ENCODE results near the gene GNB1. TPM values are rescaled to one million over a fixed set of nuclear protein-coding genes. Genes with fewer than 3 reads are reported as not detected.

Gene GNB1
- total RNA-seq, 1 donor: 101 TPM

DNA sequence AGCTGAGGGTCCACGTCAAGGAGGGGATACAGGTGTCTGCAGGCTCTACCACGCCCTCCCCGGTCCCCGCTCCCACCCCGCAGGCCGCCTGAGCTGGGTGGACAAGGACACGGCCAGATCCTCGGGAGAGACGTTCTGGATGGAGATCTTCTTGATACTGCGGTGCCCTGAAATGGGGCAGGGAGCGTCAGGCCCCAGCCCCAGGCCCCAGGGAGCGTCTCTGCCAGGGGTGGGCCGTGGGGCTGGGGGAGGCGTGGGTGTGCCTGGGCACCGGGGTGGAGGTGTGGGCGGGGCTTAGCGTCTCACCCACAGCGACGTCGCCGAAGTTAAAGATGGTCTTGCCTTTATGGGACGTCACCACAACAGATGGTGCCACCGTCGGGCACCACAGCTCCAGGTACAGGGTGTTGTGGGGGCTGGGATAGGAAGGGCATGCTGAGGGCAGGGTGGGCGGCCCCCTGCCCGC lies 35.5 kb upstream of the GNB1 start:
- no peak overlapping the region for H3K4me3 ChIP-seq (ENCODE audit: low read length)
- no peaks in the 10 kb centered on the region for H3K9me3 ChIP-seq (ENCODE audit: low read depth, low read length)
- H3K27me3 ChIP-seq (ENCODE audit: insufficient read depth, low read length): no peaks in the 10 kb centered on the region
- H3K4me1 ChIP-seq (ENCODE audit: insufficient read depth, low read length): no peaks in the 10 kb centered on the region

GRCh38 chr1:1925437-1926345 lies 34.8 kb upstream of the GNB1 start:
- Histone ChIP-seq H3K9me3 (ENCODE audit: low read depth, low read length) (no peaks in the 10 kb centered on the region), H3K4me3 (ENCODE audit: low read length) (no peak overlapping the region), H3K4me1 (ENCODE audit: insufficient read depth, low read length) (no peaks in the 10 kb centered on the region), H3K27me3 (ENCODE audit: insufficient read depth, low read length) (no peaks in the 10 kb centered on the region)

DNA sequence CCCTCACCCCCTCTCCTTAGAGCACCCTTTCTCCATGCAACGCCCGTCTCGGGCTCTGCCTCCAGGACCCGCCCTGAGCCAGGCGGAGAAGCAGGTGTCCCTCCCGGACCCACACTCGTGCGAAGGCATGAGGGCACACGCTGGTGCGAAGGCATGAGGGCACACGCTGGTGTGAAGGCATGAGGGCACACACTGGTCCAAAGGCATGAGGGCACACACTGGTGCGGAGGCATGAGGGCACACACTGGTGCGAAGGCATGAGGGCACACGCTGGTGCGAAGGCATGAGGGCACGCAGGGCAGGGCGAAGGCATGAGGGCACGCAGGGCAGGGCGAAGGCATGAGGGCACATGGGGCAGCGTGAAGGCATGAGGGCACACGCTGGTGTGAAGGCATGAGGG lies 34.0 kb upstream of the GNB1 start:
- Histone ChIP-seq H3K4me3 (ENCODE audit: low read length) (no peak overlapping the region), H3K27me3 (ENCODE audit: insufficient read depth, low read length) (no peaks in the 10 kb centered on the region), H3K4me1 (ENCODE audit: insufficient read depth, low read length) (peaks cover 2% of the 10 kb centered on the region), H3K9me3 (ENCODE audit: low read depth, low read length) (no peaks in the 10 kb centered on the region)

DNA sequence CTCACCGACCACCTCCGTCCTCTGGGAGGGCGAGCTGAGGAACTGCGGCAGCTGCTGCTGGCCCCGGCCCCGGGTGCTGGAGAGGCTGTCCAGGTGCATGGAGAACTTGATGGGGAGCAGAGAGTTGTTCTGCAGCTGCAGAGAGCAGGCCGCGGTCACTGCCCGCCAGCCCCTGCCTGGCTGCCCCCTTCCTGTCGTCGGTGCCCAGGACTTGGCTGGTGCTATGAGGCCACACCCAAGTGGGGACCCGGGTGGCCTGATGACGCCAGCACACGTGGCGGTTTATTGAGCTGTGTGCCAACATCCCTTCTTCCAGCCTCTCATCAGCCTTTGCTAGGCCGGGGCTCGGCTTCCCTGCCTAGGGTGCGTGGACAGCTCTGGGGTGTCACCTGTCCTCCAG lies 33.5 kb upstream of the GNB1 start:
- Histone ChIP-seq H3K4me1 (ENCODE audit: insufficient read depth, low read length) (peaks cover 7% of the 10 kb centered on the region), H3K9me3 (ENCODE audit: low read depth, low read length) (no peaks in the 10 kb centered on the region)

DNA sequence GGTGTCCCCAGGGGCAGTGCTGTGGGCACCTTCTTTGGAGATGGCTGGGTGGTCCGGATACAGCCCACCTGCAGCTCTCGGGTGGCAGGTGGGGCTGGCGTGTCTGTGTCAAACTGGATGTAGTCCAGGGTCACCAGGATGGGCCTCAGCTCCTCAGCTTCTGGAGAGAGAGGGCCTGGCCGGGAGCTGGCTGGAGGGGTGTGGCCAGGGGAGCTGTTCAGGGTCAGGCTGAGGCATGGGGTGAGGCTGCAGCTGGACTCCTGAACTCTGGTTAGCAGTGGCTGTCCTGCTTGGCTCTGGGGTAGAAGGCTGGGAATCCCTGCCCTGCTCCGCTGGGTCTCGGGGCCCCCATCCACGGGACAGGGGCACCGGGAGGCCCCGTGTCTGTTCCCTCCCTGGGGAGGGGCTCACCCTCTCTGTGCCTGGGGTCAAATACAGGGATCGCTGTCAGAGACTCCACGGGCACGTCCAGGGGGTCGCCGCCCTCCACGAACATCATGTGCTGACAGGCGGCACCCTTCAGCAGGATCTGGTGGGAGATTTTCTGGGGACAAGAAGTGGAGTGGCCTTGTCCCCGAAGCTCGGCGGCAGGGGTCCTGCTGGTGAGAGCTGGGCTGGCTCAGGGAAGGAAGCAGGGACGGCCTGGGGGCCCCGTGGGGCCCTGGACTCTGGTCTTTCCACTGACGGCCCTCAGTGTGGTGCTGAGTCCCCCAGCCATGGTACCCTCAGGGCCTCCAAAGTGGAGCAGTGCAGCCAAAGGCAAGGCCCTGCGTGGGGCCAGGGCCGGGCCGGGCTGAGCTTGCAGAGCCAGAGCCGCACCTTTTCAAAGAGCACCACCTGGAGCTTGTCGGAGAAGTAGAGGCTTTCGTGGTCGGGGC lies 32.3 kb upstream of the GNB1 start:
- H3K9me3 ChIP-seq (ENCODE audit: low read depth, low read length): no peaks in the 10 kb centered on the region
- peaks cover 15% of the 10 kb centered on the region for H3K4me1 ChIP-seq (ENCODE audit: insufficient read depth, low read length)
- no peaks in the 10 kb centered on the region for H3K27me3 ChIP-seq (ENCODE audit: insufficient read depth, low read length)
- no peak overlapping the region for H3K4me3 ChIP-seq (ENCODE audit: low read length)

More for the DNA sequence above, 33.5 kb upstream of the GNB1 start:
- no peaks in the 10 kb centered on the region for H3K27me3 ChIP-seq (ENCODE audit: insufficient read depth, low read length)
- no peak overlapping the region for H3K4me3 ChIP-seq (ENCODE audit: low read length)

GRCh38 chr1:1922702-1922955 lies 31.7 kb upstream of the GNB1 start:
- no peaks in the 10 kb centered on the region for H3K9me3 ChIP-seq (ENCODE audit: low read depth, low read length)
- H3K27me3 ChIP-seq (ENCODE audit: insufficient read depth, low read length): no peaks in the 10 kb centered on the region
- peaks cover 17% of the 10 kb centered on the region for H3K4me1 ChIP-seq (ENCODE audit: insufficient read depth, low read length)
- no peak overlapping the region for H3K4me3 ChIP-seq (ENCODE audit: low read length)

DNA sequence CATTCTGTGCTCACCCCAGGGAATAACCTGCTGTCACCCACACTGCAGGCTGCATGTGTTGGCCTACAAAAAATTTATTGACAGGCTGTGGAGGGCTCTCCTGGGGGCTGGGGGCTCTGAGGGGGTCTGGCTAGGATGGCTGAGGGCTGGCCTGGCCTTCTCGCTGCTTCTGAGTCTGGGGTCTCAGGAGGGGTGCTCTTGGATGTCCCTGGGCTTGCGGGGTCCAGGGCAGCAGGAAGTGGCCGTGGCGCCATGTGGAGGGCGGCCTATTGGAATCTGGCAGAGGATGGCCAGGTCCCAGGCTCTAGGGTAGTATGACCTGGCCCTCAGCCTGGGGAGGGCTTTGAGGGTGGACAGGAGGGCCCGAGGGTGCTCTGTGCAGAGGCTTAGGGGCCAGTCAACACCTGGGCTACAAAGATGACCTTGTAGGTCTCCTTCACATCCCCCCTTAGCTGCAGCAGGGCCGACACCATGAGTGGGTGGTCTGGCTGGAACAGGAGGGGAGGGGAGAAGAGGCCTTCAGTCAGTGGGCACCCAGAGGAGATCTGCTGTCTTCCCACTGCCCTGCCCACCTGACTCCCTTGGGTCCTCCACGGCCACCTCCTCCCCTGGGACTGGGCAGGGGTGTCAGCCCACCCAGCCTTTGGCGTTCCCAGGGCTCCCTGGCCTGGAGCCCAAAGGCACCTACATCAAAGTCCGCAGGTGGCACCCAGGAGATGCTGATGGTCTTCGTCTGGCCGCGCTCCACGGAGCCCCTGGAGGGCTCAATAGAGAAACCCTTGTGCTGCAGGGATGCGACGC lies 31.2 kb upstream of the GNB1 start:
- no peaks in the 10 kb centered on the region for H3K9me3 ChIP-seq (ENCODE audit: low read depth, low read length)
- no peaks in the 10 kb centered on the region for H3K27me3 ChIP-seq (ENCODE audit: insufficient read depth, low read length)

GRCh38 chr1:1921459-1921862 lies 30.6 kb upstream of the GNB1 start:
- Histone ChIP-seq H3K4me1 (ENCODE audit: insufficient read depth, low read length) (peaks cover 17% of the 10 kb centered on the region), H3K9me3 (ENCODE audit: low read depth, low read length) (no peaks in the 10 kb centered on the region), H3K27me3 (ENCODE audit: insufficient read depth, low read length) (no peaks in the 10 kb centered on the region), H3K4me3 (ENCODE audit: low read length) (no peak overlapping the region)

More for the DNA sequence above, 31.2 kb upstream of the GNB1 start:
- Histone ChIP-seq H3K4me3 (ENCODE audit: low read length) (no peak overlapping the region), H3K4me1 (ENCODE audit: insufficient read depth, low read length) (peaks cover 17% of the 10 kb centered on the region)

GRCh38 chr1:1920608-1921458 lies 29.9 kb upstream of the GNB1 start:
- H3K9me3 ChIP-seq (ENCODE audit: low read depth, low read length): no peaks in the 10 kb centered on the region
- peaks cover 17% of the 10 kb centered on the region for H3K4me1 ChIP-seq (ENCODE audit: insufficient read depth, low read length)
- no peaks in the 10 kb centered on the region for H3K27me3 ChIP-seq (ENCODE audit: insufficient read depth, low read length)
- no peak overlapping the region for H3K4me3 ChIP-seq (ENCODE audit: low read length)

GRCh38 chr1:1920057-1920607 lies 29.2 kb upstream of the GNB1 start:
- H3K4me1 ChIP-seq (ENCODE audit: insufficient read depth, low read length): peaks cover 17% of the 10 kb centered on the region
- H3K4me3 ChIP-seq (ENCODE audit: low read length): no peak overlapping the region
- no peaks in the 10 kb centered on the region for H3K9me3 ChIP-seq (ENCODE audit: low read depth, low read length)
- H3K27me3 ChIP-seq (ENCODE audit: insufficient read depth, low read length): no peaks in the 10 kb centered on the region

- Histone ChIP-seq H3K27me3 (ENCODE audit: insufficient read depth, low read length) (no peaks in the 10 kb centered on the region), H3K4me3 (ENCODE audit: low read length) (peak overlapping the region; percentile 44), H3K9me3 (ENCODE audit: low read depth, low read length) (no peaks in the 10 kb centered on the region), H3K4me1 (ENCODE audit: insufficient read depth, low read length) (peaks cover 17% of the 10 kb centered on the region)
Measured at GRCh38 chr1:1919304-1920056, 28.6 kb upstream of the GNB1 start.

- no peaks in the 10 kb centered on the region for H3K27me3 ChIP-seq (ENCODE audit: insufficient read depth, low read length)
- peaks cover 17% of the 10 kb centered on the region for H3K4me1 ChIP-seq (ENCODE audit: insufficient read depth, low read length)
- no peaks in the 10 kb centered on the region for H3K9me3 ChIP-seq (ENCODE audit: low read depth, low read length)
- H3K4me3 ChIP-seq (ENCODE audit: low read length): peak within 1 kb of the TSS; percentile 44
Measured at GRCh38 chr1:1918901-1919303, 28.0 kb upstream of the GNB1 start, which contains the start of gene TMEM52. TMEM52 (minus strand) TSS chr1:1919279; CDS start chr1:1919265, 14 bp downstream.
